GM21576 (cell line): ENCODE results near the gene ACACA.
"Not testable (repeated sequence)": the region's sequence is repeated elsewhere in the genome, so short reads cannot be mapped to it uniquely, and the experiment has no call there.

Experiments
- ATAC-seq: cut with Tn5 transposase; IDR thresholded peaks from one replicate; pipeline ENCODE4 v1.9.1; 2021; ENCODE audit warnings: mild to moderate bottlenecking, moderate library complexity; ENCODE audit not compliant: unreplicated experiment

ACACA gene

DNA sequence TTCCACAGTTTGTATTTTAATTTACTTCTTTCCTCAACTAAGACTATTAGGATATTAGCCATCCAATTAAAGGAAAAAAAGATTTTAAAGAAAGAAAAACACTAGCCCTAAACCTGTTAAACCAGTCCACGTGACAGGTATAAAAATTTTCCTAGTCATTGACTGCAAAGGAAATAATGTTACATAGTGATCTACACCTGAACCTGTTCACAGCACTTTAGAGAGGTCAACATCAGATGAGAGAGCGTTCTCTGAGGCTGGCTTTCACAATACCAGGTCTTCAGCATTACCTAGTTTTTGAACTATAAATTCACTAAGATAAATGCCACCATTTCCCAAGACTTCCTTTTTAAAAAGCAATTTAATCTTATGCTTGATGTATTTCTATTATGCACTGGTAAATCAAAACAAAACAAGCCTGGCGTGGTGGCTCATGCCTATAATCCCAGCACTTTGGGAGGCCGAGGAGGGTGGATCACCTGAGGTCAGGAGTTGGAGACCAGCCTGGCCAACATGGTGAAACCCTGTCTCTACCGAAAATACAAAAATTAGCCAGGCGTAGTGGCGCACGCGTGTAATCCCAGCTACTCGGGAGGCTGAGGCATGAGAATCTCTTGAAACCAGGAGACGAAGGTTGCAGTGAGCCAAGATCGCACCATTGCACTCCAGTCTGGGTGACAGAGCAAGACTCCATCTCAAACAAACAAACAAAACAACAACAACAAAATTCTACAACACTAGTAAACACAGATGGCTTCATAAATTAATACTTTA, 49.7 kb downstream of the ACACA start:
- not testable (repeated sequence) for ATAC-seq

DNA sequence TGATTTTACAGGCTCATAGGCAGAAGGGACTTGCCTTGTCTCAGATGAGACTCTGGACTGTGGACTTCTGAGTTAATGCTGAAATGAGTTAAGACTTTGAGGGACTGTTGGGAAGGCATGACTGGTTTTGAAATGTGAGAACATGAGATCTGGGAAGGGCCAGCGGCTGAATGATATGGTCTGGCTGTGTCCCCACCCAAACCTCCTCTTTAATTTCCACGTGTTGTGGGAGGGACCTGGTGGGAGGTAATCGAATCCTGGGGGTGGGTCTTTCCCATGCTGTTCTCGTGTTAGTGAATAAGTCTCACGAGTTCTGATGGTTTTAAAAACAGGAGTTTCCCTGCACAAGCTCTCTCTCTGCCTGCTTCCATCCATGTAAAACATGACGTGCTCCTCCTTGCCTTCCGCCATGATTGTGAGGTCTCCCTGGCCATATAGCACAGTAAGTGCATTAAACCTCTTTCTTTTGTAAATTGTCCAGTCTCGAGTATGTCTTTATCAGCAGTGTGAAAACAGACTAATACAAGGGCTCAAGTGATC, 59.7 kb downstream of the ACACA start:
- ATAC-seq, result not testable (repeated sequence)

DNA sequence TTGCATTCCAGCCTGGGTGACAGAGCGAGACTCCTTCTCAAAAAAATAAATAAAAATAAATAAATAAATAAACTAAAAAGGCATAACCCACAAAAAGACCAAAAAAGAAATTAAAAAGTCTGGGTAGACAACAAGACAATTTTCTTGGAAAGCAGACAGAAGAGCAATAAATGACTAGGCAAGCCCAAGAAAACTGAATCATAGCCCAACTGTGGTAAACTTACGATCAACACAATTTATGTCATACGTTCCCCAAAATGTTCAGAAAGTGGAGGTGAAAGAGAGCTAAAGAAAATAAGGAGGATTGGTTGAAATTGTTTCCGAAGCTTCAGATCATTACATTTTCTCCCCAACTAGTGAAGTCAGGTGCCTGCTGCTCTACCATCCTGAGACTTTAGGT, 62.1 kb downstream of the ACACA start:
- no peak for ATAC-seq

- ATAC-seq, result no peak
Measured at GRCh38 chr17:37342589-37342988, 64.0 kb downstream of the ACACA start.

- no peak for ATAC-seq
Measured at GRCh38 chr17:37340804-37341203, 65.8 kb downstream of the ACACA start.

- no peak for ATAC-seq
Measured at GRCh38 chr17:37339321-37339720, 67.3 kb downstream of the ACACA start.

GRCh38 chr17:37338847-37339246, 67.8 kb downstream of the ACACA start:
- no peak for ATAC-seq

- ATAC-seq, result no peak
Measured at GRCh38 chr17:37327341-37328090, 79.1 kb downstream of the ACACA start.

- ATAC-seq, result no peak
Measured at GRCh38 chr17:37322826-37323561, 83.6 kb downstream of the ACACA start.

GRCh38 chr17:37322106-37322505, 84.5 kb downstream of the ACACA start:
- no peak for ATAC-seq

GRCh38 chr17:37318931-37319594, 87.6 kb downstream of the ACACA start:
- ATAC-seq, result no peak

DNA sequence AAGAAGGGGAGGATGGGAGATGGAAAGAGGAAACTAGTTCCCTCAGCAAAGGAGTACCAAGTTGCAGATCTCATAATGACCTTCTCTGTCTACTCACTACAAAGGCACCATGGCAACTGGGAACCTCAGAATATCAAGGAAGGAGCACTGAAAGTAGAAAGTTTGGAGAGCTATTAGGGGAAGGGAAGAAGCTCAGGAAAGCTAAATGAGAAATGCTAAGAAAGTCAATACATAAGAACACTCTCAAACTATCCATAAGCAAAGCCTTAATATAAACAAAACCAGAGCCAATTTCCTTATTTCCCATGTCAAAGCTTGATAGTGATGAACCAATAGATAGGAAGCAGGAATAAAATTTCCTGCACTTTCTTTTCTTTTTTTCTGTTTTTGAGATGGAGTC, 88.8 kb downstream of the ACACA start:
- no peak for ATAC-seq

GRCh38 chr17:37315601-37316000, 91.0 kb downstream of the ACACA start:
- no peak for ATAC-seq

DNA sequence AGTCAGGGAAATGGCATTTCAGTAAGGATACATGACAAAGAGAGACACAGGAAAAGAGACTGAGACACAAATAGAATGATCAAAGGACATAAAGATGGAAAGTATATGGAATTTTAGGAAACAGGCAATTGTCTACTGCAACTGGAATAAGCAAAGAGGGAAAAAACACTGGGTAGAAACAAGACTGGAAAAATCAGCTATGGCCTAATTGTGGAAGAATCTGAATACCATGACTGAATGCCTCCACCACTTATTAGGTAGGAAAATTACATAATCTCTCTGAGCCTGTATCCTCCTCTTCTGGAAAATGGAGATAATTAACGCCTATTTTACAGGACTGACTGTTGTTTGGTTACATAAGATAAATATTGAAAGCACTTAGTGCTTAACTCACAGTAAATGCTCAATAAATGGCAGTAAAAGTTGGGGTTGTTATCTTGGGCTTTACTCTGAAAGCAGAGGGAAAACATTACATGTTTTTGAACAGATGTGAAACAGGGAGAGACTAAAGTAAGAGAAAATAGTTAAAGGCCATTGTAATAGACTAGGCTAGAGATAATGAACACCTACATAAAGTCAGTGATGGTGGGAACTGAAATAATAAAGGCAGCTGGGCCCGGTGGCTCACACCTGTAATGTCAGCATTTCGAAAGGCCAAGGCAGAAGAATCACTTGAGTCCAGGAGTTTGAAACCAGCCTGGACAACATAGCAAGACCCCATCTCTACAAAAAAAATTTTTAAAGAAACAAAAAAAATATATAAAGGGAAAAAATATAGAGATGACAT, 94.3 kb downstream of the ACACA start:
- ATAC-seq, result no peak

DNA sequence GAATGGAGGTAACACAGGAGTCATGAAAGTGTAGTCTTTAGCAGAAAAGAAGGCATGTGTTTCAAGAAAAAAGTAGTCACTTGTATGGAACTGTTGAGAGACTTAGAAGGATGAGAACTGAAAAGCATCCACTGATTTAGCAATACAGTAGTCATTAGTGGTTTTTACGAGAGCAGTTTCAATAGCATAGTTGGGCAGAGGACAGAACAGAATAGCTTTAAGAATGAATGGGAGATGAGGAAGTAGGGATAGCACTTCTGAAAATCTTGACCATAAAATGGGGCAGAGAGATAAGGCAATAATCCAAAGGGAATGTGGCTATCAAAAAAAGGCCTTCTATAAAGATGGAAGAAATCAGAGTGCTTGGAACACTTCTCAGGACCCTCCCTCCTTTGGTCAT, 95.7 kb downstream of the ACACA start:
- no peak for ATAC-seq

GRCh38 chr17:37309051-37309450, 97.6 kb downstream of the ACACA start:
- ATAC-seq, result no peak

DNA sequence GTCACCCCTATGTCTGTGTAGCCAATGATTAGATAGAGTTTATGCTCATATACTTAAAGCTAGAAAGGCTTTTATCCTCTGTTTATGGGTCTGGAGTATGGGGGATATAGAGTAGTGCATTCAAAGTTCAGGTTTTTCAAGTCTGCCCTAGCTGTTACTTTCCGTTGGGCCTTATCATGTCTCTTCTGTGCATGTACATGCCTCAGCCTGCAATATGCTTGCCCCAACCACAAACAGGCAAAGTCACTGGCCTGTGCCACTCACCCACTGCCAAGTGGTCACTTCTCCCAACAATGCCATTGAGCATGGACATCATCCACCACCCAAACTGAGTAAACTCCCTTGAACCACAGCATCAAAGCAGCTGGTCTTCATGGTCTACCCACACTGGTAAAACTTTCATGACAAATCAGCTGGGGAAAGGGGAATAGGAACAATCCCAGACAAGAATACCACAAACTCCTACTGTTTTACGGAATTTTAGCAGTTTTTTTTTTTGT, 101.2 kb downstream of the ACACA start:
- no peak for ATAC-seq

DNA sequence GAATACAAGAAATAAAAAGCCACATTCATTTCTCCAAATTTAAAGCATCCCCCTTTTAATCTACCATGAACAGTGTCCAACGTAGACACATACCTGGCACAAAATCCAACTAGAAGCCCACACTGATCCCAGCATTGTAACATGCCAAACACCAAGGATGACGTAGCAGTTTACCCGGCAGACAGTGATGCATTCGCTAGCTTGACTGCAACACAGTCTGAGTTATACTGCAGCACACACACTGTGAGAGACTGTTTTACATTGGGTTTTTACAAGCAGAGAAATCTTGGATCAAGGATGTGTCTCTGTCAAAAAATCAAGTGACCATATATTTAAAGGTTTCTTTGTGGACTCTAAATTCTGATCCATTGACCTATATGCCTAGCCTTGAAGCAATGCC, 105.3 kb downstream of the ACACA start:
- no peak for ATAC-seq

DNA sequence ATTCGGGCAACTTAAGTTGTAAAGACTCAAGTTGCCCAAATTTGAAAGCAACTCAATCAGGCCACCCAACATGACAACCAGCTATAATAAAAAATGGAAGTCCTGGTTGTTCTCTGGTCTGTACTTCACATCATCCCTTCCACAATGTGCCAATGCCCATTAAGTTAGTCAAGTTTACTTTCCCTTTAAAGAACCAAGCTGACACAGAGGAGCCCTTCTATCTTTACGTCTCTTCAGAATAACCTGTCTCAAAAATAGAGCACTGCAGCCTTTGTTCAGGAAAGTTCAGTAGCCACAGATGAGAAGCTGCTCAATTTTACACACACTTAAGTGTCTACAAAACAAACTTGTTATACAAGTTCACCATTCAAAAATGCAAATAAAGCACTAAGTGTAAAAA, 106.0 kb downstream of the ACACA start:
- no peak for ATAC-seq
